Posterior cingulate gyrus (tissue), 11 donors: ENCODE measurements around the gene USP22.
A peak's percentile ranks its signal among the peaks of the same experiment; 100 is the strongest.
"Not testable (repeated sequence)": the region's sequence is repeated elsewhere in the genome, so short reads cannot be mapped to it uniquely, and the experiment has no call there.

Experiments used
- DNase-seq, 10 donors: peaks; one replicate each; pipeline versions ENCODE4 v3.0.0 to v3.0.0-alpha.2; 2020 to 2021; ENCODE audit warnings: mixed read lengths in 3 of 10
- intact Hi-C: fragments of 100-400 bp; cut with DNase I; formaldehyde crosslinking; loops from one replicate; pipeline ENCODE4 v1.15.1; 2023

USP22 gene

DNA sequence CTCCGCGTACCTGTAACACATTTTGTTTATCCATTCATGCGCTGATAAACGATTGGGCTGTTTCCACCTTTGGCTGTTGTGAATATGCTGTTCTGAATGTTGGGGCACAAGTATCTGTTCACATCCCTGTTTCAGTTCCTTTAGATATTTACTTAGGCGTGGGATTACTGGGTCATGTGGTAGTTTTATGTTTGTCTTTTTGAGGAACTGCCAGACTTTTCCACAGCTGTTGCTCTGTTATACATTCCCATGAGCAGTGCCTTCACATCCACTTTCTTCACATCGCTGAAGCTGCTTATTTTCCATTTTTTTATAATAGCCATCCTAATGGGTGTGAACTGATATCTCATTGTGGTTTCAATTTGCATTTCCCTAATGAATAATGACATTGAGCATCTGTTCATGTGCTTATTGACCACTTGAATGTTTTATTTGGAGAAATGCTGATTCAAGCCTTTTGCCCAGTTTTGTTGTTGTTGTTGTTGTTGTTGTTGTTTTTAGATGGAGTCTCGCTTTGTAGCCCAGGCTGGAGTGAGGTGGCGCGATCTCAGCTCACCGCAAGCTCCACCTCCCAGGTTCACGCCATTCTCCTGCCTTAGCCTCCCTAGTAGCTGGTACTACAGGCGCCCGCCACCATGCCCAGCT lies 65.1 kb downstream of the USP22 start:
- intact Hi-C loops, DNase-seq: not testable (repeated sequence)

DNA sequence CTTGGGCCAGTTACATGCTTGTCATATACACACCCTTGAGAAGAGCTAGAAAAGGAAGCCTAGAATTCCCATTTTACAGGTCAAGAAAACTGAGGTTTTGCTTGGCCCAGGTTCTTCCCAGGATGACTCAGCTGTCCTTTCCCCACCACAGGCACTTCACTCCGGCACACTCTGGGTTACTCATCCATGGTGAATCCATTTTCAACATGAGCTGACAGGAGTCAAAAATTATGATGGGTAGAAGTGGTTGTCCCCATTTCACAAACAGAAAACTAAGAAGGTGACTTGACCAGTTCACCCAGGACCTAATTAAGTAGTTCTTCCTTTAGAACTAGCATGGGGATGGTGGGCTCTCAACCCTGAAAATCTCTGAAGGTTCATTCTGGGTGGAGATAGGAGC lies 67.2 kb downstream of the USP22 start:
- no peak for DNase-seq
- intact Hi-C loops = no loop called here

DNA sequence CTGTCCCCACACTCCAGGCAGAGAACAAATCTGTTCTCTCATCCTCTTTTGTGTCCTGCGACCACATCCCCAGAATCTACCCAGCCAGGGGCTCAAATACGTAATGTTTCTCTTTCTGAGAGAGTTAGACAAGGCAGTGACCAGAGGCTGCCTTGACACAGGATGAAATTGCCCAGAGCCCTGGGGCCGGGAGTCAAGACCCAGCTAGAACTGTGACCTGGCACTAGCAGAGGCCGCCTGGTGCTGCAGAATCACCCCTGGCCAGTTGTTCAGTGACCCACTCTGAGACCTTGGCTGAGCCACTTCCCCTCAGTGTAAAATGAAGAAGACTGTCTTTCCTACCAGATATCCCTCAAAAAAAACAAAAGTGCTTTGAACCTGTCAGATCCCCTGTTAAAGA lies 72.5 kb downstream of the USP22 start:
- intact Hi-C loops = no loop called here
- DNase-seq = peak in 1 of 10 donors; percentile 66

DNA sequence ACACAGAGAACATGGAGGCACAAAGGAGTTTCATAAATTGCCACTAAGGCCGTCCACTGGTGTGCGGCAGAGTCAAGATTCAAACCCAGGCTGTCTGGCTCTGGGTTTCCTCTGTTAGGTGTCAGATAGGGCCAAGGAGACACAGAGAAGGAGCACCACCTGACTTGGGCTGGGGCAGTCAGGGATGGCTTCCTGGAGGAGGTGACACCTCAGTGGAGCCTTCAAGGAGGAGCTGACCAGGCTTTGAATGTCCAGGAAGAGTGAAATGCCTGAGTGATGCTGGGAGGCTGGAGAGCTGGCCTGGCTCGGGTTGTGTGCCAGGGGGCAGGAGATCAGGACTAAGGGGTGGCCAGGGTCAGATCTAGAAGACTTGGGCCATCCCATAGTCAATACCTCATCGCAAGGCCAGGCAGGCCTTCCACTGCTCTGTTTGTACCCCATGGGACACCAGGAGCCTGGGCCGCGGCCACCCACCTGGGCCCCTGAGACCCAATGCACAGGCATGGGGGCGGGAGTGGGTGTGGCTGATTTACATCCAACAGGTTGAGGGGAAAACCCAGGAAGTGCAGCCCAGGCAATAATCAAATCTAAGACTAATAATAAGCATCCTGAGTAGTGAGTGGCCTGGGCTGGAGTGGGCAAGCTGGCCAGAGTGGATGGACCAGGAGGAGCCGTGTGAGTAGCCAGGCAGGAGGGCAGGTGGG lies 73.7 kb downstream of the USP22 start:
- DNase-seq = peak in 1 of 10 donors; percentile 63
- intact Hi-C loops = no loop called here

DNA sequence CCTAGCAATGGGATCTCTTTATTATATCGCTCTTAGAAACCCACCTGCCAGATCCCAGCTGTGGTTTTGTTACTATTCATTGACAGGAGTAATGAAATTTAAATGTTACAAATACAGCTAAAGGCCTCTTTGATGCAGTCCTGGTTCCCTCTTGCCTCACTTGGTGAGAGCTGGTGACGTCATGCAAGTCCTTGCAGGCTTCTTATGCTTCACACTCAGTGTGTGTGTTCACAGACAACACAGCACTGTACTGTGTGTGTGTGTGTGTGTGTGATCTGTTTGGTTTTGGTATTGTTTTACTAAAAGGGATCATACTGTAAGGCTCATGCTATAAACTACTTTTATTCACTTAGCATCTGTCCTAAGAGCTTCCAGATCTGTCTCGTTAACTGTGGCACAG lies 75.0 kb downstream of the USP22 start:
- intact Hi-C loops = no loop called here

DNA sequence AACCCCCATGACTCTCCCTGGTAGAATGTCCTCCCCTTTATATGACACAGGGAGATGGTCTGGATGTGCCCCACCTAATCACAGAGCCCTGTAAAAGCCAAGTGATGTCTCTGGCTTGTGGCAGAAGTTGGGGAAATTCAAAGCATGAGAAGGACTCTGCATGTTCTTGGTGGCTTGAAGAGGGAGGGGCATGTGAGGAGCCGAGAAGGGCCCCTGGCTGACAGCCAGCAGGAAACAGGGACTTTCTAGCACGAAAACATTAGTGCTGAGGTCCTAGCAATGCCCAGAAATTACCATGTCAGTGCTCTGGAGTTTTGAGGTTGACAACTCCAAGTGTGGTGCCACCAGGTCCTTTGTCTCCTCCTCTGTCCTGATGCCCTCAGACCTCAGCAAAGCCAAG lies 75.9 kb downstream of the USP22 start:
- intact Hi-C loops = no loop called here
- DNase-seq = no peak

More for the DNA sequence above, 75.0 kb downstream of the USP22 start:
- no peak for DNase-seq

DNA sequence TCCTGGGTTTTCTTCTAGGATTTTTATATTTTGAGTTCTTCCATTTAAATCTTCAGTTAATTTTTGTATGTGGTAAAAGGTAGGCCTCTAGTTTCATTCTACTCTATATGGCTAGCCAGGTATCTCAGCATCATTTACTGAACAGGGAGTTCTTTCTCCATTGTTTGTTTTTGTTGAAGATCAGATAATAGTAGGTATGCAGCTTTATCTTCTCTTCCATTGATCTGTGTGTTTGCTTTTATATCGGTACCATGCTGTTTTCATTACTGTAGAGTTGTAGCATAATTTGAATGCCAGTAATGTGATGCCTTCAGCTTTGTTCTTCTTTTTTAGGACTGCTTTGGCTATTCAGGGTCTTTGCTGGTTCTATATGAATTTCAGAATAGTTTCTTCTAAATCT lies 77.3 kb downstream of the USP22 start:
- intact Hi-C loops = no loop called here

DNA sequence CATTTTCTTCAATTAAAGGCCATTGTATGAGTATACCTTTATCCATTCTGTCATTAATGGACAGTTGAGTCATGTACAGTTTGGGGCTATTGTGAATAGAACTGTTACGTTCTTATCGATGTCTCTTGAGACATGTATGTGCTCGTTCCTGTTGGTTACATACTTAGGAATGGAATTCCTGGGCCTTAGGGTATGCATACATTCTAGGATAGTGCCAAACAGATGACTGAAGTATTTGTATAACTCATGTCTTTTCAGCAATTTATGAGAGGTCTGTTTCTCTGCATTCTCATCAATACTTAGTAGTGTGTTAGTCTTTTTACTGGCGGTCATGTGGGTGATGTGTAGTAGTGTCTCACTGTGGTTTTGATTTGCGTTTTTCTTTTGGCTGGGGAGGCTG lies 81.2 kb downstream of the USP22 start:
- DNase-seq = no peak
- intact Hi-C loops = no loop called here

More for the DNA sequence above, 77.3 kb downstream of the USP22 start:
- DNase-seq = no peak

DNA sequence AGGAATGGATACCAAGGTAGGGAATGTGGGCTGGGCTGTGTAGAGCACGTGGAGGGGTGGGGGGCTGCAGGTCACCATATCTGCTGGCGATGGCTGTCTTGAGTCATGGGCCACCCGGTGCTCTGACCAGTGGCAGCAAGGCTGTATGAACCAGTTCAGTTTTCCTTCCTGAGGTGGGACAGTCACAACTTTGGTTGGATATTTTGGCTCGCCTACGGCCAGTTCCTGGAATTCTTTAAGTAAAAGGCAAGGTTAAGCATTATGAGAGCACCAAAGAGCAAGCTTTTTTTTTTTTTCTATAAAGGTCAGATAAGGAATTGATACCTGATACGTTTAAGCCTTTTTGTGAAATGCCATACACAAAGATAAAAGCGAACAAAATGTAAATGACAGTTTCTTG lies 81.9 kb downstream of the USP22 start:
- DNase-seq = no peak
- intact Hi-C loops = no loop called here

DNA sequence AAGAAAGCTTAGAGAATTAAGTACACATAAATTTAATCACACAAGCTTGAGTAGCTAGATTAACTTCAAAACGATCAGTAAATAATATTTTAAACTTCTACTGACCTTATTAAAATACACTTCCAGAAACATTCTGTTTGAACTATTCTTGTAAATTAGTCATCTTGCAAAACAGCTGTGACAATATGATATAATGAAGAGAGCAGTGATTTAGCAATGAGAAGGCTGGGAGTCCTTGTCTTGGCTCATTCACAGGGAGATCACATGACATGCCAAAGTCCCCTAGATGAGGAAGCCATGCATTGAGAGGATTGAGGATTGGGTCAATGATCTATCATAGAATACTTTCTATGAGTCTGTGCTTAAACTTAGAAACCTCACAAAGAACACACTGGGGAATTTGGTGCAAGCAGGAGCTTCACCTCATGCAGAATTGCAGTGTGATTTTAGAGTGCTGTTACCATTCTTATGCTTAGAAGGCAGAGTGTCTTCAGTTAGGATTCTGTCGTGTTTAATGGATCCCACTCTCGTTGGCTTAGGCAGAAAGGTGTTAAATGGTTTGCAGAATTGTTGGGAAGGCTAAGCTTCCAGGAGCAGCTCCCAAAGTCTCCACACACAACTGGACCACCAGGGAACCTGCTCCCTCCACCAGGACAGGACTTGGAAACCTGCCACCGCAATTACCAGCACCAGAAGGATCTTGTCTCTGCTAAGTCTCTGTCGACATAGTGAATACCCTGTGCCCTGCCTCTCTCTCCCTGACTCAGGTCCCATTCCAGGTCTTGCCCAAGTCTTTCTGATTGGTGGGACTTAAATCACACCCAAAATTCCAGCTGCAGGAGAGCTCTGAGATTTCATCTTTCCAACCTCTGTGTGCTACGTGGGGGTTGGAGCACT lies 87.1 kb downstream of the USP22 start:
- no peak for DNase-seq
- intact Hi-C loops = no loop called here

DNA sequence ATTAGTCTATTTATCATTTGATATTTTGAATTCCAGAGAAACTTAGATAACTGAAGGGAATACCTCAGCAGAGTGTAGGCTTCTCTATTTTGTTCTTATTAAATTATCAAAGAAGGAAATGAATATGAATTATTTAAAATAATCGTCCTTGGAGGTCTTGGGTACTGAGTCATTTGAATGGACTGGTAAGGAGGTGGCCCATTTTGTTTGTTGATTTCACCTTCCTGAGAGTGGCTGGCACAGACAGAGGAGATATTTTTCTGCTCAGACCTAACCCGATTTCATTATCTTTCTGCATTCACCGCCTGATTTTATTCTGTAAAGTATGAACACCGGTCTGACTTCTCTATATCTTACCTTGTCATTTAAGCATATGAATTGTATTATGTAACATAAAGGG lies 88.0 kb downstream of the USP22 start:
- intact Hi-C loops = no loop called here
- DNase-seq = no peak

DNA sequence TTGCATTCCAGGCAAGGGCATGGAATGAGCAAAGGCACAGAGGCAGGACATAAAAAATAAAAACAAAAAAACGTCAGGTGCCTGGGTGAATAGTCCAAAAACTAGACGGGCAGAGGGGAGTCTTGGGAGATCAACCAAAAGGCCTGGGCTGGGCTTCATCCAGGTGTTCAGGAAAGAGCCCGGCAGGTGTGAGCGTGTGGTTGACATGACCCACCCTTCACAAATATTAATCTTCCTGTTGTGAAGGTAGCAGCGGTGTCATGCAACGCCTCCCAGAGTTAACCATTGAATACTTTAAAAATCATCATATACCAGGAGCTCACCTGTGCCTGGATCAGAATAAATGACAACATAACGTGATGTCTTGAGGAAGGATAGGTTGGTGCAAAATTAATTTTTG lies 90.6 kb downstream of the USP22 start:
- intact Hi-C loops = no loop called here

More for the DNA sequence above, 90.6 kb downstream of the USP22 start:
- DNase-seq = no peak
